RWPE1 (cell line): Measurements from ENCODE around the gene ULBP1.
"Not testable (repeated sequence)": the region's sequence is repeated elsewhere in the genome, so short reads cannot be mapped to it uniquely, and the experiment has no call there.

Experiments
- CTCF ChIA-PET: fragments of 350-600 bp; sonication (Branson Sonifier 250); formaldehyde crosslinking; extraction: SDS; loops from one replicate; lab custom pipeline; 2021; lab: Yijun Ruan, JAX
- POLR2A ChIA-PET: fragments of 400-600 bp; formaldehyde crosslinking; extraction: SDS; loops from one replicate; lab custom pipeline; 2020; ENCODE audit warnings: antibody characterized with exemption; ENCODE audit not compliant: low non-redundant PET; lab: Yijun Ruan, JAX
- DNase-seq: peaks from one replicate; pipeline ENCODE4 v3.0.0; 2012; ENCODE audit warnings: low spot score
- H3K27ac ChIP-seq: fragments of 450-650 bp; 2 replicates; pipeline ENCODE4 v1.5.1; 2017
- TF ChIP-seq, protein P1 (sequence below): fragments of 450-650 bp; conservative IDR thresholded peaks from 2 replicates; pipeline ENCODE4 v1.5.1; 2017; ENCODE audit warnings: low read depth, mild to moderate bottlenecking

ULBP1 gene

DNA sequence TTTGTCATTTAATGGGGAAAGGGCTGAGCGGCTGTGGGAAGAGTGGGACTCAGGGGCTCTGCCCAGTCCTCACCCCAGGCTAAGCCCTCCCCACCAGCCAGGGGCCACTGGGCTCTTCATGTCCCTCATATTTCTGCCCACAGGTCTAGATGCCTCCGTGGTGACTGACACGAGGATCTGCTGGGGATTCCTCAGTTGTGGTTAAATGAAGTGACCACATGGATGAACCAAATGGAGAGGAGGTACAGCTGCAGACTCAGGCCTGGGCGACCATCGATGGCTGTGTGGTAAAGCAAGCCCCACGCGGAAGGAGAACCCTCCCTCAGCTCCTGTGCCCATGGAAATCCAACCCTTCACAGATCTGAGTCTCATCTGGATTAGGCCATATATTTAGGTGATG, 32.2 kb downstream of the ULBP1 start:
- DNase-seq: no peak
- H3K27ac ChIP-seq: no peak overlapping the region
- TF ChIP-seq, protein P1, sequence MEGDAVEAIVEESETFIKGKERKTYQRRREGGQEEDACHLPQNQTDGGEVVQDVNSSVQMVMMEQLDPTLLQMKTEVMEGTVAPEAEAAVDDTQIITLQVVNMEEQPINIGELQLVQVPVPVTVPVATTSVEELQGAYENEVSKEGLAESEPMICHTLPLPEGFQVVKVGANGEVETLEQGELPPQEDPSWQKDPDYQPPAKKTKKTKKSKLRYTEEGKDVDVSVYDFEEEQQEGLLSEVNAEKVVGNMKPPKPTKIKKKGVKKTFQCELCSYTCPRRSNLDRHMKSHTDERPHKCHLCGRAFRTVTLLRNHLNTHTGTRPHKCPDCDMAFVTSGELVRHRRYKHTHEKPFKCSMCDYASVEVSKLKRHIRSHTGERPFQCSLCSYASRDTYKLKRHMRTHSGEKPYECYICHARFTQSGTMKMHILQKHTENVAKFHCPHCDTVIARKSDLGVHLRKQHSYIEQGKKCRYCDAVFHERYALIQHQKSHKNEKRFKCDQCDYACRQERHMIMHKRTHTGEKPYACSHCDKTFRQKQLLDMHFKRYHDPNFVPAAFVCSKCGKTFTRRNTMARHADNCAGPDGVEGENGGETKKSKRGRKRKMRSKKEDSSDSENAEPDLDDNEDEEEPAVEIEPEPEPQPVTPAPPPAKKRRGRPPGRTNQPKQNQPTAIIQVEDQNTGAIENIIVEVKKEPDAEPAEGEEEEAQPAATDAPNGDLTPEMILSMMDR: no peak
- ChIA-PET POLR2A (no interaction called here), CTCF (no interaction called here)

DNA sequence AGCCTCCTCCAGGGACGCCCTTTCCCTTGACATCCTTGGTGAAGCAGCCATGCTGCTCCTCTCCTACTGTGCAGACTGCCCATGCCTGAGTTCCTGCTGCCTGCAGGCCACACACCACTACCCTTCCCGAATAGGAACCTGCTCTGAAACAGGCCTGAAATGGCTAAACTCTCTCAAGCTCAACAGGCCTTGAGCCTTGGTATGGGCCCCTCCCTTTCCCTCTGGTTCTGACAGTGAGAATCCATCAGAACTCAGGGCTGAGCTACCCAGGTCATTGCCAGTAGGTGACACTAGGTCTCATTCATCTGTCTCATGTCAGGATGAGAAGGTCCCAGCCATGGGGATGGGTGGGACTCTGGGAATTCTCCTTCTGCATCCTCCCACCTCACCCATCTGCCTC, 35.9 kb downstream of the ULBP1 start:
- no peak for DNase-seq
- ChIA-PET POLR2A (interaction anchor here (0.6 kb wide), 1 partner anchor 69 kb away, joined by 3 read pairs; the partner anchor contains the start of gene ULBP3), CTCF (no interaction called here)
- no peak overlapping the region for H3K27ac ChIP-seq
- TF ChIP-seq, protein P1: no peak

DNA sequence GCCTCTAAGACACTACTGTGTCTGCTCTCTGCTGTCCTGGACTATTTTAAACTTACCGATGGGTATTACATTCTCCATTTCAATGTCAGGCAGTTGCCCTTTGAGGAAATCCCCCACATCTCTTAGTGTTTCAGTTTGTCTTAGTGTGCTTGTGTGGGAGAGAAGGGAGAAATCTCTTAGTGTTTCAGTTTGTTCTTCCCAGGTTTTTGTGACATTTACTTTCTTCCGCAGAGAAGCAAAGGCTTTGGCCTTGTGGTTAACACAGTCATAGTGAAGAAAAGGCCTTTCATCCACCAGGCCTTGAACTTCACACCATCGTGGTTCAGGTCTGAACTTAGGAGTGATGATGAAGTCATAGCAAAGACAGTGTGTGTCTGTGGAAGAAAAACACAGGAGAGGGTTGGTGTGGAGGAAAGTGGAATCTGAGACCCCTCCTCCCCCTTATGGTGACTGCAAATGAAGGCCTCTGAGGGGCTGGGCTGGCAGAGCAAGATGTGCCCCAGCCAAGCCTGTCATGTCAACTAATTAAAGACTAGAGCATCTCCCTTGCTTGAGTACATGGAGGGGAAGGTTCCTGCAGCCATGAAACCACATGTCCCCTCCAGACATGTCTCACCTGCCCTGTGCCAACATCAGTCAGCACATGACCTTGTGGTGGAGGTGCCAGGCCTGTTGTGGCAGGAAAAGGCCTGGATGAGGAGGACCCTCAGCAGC, 37.7 kb downstream of the ULBP1 start:
- ChIA-PET POLR2A (no interaction called here), CTCF (no interaction called here)
- H3K27ac ChIP-seq: no peak overlapping the region
- TF ChIP-seq, protein P1: no peak
- no peak for DNase-seq

DNA sequence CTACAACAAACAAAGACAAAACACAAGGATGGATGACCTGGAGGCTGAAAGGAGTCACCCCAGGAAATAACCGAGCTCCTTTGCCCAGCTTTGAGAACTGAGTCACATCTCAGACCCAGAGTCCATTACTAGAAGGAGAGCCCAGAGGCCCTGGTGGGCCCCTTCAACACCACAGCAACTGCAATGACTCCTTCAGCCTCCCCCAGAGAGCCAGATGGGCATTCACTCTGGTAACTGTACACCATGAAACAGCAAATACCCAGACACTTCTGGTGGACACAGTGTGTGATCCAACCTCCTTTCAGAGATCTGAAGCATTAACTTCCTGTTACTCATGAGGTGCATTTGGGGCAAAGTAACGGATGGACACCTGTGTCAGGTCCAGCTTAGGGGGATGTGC, 39.0 kb downstream of the ULBP1 start:
- POLR2A ChIA-PET: no interaction called here
- H3K27ac ChIP-seq: no peak overlapping the region
- DNase-seq: no peak
- TF ChIP-seq, protein P1: no peak
- CTCF ChIA-PET: interaction anchor here (0.7 kb wide), 1 partner anchor 359 kb away, joined by 4 read pairs; no protein-coding TSS in a partner anchor

DNA sequence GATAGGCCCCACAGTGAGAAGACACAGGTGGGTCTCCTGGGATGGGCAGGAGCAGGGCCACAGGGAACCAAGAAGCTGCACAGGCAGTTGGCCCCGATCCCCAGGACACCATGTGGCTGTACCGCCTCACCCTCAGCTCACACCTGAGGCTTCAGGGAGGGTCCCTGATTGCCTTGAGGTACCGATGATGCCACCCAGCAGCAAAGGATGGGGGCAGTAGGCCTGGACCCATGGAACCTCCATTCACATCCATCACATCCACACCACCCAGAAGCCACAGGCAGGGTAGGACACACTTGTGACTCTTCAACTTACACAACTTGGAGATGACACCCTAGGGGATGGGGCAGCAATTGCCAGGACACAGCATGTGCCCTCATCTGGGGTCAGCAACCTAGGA, 39.9 kb downstream of the ULBP1 start:
- DNase-seq, POLR2A ChIA-PET, H3K27ac ChIP-seq, CTCF ChIA-PET: not testable (repeated sequence)

DNA sequence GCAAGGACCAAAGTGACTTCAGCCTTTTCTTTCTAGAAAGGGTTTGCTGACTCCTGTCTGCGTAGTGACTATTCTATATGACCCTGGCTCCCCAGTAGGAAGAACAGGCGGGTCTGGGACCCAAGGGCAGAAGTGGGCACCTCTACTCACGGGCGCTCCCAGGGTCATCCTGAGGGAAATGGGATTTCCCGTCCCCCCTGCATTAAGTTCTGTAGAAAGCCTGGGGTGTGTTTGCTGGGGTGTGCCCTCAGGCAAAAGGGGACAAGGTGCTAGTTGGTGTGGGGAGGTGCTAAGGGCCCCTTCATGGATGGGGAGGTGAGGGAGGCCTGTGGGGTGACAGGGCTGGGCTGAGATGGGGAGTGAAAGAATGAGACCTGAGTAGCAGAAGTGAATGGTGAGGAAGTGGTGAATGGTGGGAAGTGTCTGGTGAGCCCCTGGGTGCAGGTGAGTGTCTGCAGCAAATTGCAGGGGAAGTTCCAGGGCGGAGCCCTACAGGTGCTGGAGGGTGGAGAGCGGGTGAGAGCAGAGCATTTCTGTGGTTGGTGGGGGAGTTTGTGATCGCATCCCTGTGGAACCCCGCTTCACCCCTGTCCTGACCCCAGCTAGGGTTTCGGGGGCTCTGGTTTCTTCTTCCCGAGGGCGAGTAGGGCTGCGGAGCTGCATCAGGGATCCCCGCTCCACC, 40.5 kb downstream of the ULBP1 start:
- POLR2A ChIA-PET: interaction anchor here (0.6 kb wide), 1 partner anchor 12 kb away, joined by 3 read pairs; no protein-coding TSS in a partner anchor
- no peak for DNase-seq
- CTCF ChIA-PET: no interaction called here
- peak overlapping the region; percentile 57 for H3K27ac ChIP-seq
- TF ChIP-seq, protein P1: no peak
